ENCODE measurements around the gene DDX10.

- TF ChIP-seq CTCF (IDR thresholded peaks at IDR 0.05) = no peak
- TF ChIP-seq POLR2A (IDR thresholded peaks at IDR 0.05) = no peak
Observed at GRCh38 chr11:108624196-108624925, 40.5 kb upstream of the DDX10 start.

Measured in uterus (tissue), 2 donors.